ENCODE results near the gene MAGEA8.

GRCh38 chrX:149871433-149871832 is 9.6 kb upstream of the MAGEA8 start:
- TF ChIP-seq, protein P1, sequence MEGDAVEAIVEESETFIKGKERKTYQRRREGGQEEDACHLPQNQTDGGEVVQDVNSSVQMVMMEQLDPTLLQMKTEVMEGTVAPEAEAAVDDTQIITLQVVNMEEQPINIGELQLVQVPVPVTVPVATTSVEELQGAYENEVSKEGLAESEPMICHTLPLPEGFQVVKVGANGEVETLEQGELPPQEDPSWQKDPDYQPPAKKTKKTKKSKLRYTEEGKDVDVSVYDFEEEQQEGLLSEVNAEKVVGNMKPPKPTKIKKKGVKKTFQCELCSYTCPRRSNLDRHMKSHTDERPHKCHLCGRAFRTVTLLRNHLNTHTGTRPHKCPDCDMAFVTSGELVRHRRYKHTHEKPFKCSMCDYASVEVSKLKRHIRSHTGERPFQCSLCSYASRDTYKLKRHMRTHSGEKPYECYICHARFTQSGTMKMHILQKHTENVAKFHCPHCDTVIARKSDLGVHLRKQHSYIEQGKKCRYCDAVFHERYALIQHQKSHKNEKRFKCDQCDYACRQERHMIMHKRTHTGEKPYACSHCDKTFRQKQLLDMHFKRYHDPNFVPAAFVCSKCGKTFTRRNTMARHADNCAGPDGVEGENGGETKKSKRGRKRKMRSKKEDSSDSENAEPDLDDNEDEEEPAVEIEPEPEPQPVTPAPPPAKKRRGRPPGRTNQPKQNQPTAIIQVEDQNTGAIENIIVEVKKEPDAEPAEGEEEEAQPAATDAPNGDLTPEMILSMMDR (conservative IDR thresholded peaks at IDR 0.05) = no peak
- no peak for TF ChIP-seq ZFX (IDR thresholded peaks at IDR 0.05)

Data from C4-2B (cell line).